ENCODE results near the gene STRAP.

The STRAP gene

DNA sequence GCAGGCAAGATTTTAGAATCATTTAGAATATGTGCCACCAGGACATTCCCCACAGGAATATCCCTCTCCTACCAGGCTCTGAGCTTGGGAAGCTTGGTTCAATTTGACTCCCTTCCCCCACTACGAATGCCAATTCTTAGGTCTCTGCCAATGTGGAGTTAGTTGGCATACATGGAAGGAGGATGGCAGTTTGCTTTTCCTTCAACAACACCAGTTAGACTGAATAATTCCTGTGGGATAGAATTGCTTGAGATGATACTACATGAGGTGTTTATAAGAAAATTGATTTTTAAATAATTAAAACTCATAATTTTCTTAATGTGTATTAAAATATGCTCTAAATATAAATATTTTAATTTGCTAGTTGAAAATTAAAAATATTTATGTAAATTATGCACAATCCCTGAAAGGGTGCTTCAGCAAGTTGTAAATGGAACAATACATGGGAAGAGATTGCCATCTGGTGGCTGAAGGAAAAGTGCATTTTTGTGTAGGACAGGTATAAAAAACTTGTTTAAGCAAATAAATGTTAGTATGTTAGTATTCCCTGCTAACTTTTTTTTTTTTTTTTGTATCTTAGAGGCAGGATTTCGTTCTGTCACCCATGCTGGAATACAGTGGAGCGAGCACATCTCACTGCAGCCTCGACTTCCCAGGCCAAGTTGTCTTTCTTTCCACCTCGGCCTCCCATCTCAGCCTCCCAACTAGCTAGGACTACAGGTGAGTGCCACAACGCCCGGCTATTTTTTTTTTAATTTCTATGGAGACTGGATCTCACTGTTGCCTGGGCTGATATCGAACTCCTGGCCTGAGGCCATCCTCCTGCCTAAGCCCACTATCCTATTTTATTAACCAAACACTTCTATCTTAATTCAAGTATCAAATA, 25.8 kb upstream of the STRAP start:
- ChIA-PET POLR2A (no interaction called here), CTCF (interaction anchor here (0.6 to 7.1 kb wide), 21 partner anchors 12 to 1454 kb away, joined by 3 to 78 read pairs (median 4); partner anchors contain the start of gene DERA)
- Histone ChIP-seq H3K9me3 (ENCODE audit: control insufficient read depth, insufficient read depth, low read depth, low read length) (no peaks in the 10 kb centered on the region), H3K4me1 (ENCODE audit: control insufficient read depth, insufficient read depth, low read length) (no peaks in the 10 kb centered on the region), H3K27ac (ENCODE audit: extremely low read depth, low read depth, low read length) (no peak overlapping the region), H3K4me3 (ENCODE audit: low read depth, low read length) (no peak overlapping the region), H3K36me3 (ENCODE audit: control insufficient read depth in 2 of 2, insufficient read depth in 1 of 2, low read length in 2 of 2) (no peaks in the 10 kb centered on the region)
- TF ChIP-seq ZNF37A (tag by site-specific recombination; IDR thresholded peaks at IDR 0.05) (no peak), SCRT1 (tag by site-specific recombination; IDR thresholded peaks at IDR 0.05; ENCODE audit: borderline replicate concordance) (no peak), KLF1 (tag by site-specific recombination; IDR thresholded peaks at IDR 0.05) (no peak), ZBTB48 (tag by site-specific recombination; IDR thresholded peaks at IDR 0.05) (no peak), ZNF302 (tag by site-specific recombination; IDR thresholded peaks at IDR 0.05; ENCODE audit: low read depth) (no peak), ZNF155 (tag by site-specific recombination; IDR thresholded peaks at IDR 0.05) (no peak), IKZF3 (tag by site-specific recombination; IDR thresholded peaks at IDR 0.05) (0 out of 2 replicates have a peak, but pooled peaks have one; percentile 7), ZNF114 (tag by site-specific recombination; IDR thresholded peaks at IDR 0.05) (no peak), ZNF843 (tag by site-specific recombination; IDR thresholded peaks at IDR 0.05) (no peak), SP3 (tag by site-specific recombination; IDR thresholded peaks at IDR 0.05) (no peak), KLF10 (tag by site-specific recombination; IDR thresholded peaks at IDR 0.05) (peak; percentile 28; the same call in 1 of the 2 replicates), ZBTB8A (tag by site-specific recombination; IDR thresholded peaks at IDR 0.05) (no peak), ZNF660 (tag by site-specific recombination; IDR thresholded peaks at IDR 0.05) (no peak; the same call in none of the 2 replicates), ZNF23 (tag by site-specific recombination; IDR thresholded peaks at IDR 0.05; ENCODE audit: borderline replicate concordance) (no peak), BCL11A (tag by site-specific recombination; IDR thresholded peaks at IDR 0.05; ENCODE audit: low read depth) (no peak), ZNF654 (tag by site-specific recombination; IDR thresholded peaks at IDR 0.05; ENCODE audit: low read depth) (peak; percentile 79), ZNF747 (tag by site-specific recombination; IDR thresholded peaks at IDR 0.05) (no peak), ZNF433 (tag by site-specific recombination; IDR thresholded peaks at IDR 0.05; ENCODE audit: low read depth) (no peak), YY2 (tag by site-specific recombination; IDR thresholded peaks at IDR 0.05) (no peak), SCRT2 (tag by site-specific recombination; IDR thresholded peaks at IDR 0.05) (no peak), SETDB1 (IDR thresholded peaks at IDR 0.05; ENCODE audit: insufficient read length, low read length) (no peak), ZNF777 (tag by site-specific recombination; IDR thresholded peaks at IDR 0.05; ENCODE audit: borderline replicate concordance) (no peak), ZNF239 (tag by site-specific recombination; IDR thresholded peaks at IDR 0.05) (no peak), ZNF664 (tag by site-specific recombination; IDR thresholded peaks at IDR 0.05) (peak; percentile 86), ZNF585B (tag by site-specific recombination; IDR thresholded peaks at IDR 0.05) (no peak)
- TF ChIP-seq, protein P1, sequence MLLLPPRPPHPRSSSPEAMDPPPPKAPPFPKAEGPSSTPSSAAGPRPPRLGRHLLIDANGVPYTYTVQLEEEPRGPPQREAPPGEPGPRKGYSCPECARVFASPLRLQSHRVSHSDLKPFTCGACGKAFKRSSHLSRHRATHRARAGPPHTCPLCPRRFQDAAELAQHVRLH (tag by site-specific recombination; IDR thresholded peaks at IDR 0.05): no peak
- TF ChIP-seq, protein P2, sequence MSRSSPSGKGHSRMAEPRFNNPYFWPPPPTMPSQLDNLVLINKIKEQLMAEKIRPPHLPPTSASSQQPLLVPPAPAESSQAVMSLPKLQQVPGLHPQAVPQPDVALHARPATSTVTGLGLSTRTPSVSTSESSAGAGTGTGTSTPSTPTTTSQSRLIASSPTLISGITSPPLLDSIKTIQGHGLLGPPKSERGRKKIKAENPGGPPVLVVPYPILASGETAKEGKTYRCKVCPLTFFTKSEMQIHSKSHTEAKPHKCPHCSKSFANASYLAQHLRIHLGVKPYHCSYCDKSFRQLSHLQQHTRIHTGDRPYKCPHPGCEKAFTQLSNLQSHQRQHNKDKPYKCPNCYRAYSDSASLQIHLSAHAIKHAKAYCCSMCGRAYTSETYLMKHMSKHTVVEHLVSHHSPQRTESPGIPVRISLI (tag by site-specific recombination; IDR thresholded peaks at IDR 0.05): peak; percentile 73; the same call in 1 of the 2 replicates
- TF ChIP-seq, protein P3, sequence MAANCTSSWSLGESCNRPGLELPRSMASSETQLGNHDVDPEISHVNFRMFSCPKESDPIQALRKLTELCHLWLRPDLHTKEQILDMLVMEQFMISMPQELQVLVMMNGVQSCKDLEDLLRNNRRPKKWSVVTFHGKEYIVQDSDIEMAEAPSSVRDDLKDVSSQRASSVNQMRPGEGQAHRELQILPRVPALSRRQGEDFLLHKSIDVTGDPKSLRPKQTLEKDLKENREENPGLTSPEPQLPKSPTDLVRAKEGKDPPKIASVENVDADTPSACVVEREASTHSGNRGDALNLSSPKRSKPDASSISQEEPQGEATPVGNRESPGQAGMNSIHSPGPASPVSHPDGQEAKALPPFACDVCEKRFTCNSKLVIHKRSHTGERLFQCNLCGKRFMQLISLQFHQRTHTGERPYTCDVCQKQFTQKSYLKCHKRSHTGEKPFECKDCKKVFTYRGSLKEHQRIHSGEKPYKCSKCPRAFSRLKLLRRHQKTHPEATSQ (tag by site-specific recombination; IDR thresholded peaks at IDR 0.05): no peak
- TF ChIP-seq, protein P4, sequence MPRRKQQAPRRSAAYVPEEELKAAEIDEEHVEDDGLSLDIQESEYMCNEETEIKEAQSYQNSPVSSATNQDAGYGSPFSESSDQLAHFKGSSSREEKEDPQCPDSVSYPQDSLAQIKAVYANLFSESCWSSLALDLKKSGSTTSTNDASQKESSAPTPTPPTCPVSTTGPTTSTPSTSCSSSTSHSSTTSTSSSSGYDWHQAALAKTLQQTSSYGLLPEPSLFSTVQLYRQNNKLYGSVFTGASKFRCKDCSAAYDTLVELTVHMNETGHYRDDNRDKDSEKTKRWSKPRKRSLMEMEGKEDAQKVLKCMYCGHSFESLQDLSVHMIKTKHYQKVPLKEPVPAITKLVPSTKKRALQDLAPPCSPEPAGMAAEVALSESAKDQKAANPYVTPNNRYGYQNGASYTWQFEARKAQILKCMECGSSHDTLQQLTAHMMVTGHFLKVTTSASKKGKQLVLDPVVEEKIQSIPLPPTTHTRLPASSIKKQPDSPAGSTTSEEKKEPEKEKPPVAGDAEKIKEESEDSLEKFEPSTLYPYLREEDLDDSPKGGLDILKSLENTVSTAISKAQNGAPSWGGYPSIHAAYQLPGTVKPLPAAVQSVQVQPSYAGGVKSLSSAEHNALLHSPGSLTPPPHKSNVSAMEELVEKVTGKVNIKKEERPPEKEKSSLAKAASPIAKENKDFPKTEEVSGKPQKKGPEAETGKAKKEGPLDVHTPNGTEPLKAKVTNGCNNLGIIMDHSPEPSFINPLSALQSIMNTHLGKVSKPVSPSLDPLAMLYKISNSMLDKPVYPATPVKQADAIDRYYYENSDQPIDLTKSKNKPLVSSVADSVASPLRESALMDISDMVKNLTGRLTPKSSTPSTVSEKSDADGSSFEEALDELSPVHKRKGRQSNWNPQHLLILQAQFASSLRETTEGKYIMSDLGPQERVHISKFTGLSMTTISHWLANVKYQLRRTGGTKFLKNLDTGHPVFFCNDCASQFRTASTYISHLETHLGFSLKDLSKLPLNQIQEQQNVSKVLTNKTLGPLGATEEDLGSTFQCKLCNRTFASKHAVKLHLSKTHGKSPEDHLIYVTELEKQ (tag by site-specific recombination; IDR thresholded peaks at IDR 0.05; ENCODE audit: borderline replicate concordance): no peak
- TF ChIP-seq, protein P5, sequence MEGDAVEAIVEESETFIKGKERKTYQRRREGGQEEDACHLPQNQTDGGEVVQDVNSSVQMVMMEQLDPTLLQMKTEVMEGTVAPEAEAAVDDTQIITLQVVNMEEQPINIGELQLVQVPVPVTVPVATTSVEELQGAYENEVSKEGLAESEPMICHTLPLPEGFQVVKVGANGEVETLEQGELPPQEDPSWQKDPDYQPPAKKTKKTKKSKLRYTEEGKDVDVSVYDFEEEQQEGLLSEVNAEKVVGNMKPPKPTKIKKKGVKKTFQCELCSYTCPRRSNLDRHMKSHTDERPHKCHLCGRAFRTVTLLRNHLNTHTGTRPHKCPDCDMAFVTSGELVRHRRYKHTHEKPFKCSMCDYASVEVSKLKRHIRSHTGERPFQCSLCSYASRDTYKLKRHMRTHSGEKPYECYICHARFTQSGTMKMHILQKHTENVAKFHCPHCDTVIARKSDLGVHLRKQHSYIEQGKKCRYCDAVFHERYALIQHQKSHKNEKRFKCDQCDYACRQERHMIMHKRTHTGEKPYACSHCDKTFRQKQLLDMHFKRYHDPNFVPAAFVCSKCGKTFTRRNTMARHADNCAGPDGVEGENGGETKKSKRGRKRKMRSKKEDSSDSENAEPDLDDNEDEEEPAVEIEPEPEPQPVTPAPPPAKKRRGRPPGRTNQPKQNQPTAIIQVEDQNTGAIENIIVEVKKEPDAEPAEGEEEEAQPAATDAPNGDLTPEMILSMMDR (tag by site-specific recombination; IDR thresholded peaks at IDR 0.05): peak; percentile 40; the same call in 1 of the 2 replicates
